AG20443 (cell line): ENCODE data around the gene ASCC3.
A peak's percentile ranks its signal among the peaks of the same experiment; 100 is the strongest.
"Not testable (repeated sequence)": the region's sequence is repeated elsewhere in the genome, so short reads cannot be mapped to it uniquely, and the experiment has no call there.

ENCODE experiments used
- DNase-seq: peaks from one replicate; pipeline ENCODE4 v3.0.0; 2012; ENCODE audit warnings: low spot score, mixed read lengths

Gene ASCC3, protein sequence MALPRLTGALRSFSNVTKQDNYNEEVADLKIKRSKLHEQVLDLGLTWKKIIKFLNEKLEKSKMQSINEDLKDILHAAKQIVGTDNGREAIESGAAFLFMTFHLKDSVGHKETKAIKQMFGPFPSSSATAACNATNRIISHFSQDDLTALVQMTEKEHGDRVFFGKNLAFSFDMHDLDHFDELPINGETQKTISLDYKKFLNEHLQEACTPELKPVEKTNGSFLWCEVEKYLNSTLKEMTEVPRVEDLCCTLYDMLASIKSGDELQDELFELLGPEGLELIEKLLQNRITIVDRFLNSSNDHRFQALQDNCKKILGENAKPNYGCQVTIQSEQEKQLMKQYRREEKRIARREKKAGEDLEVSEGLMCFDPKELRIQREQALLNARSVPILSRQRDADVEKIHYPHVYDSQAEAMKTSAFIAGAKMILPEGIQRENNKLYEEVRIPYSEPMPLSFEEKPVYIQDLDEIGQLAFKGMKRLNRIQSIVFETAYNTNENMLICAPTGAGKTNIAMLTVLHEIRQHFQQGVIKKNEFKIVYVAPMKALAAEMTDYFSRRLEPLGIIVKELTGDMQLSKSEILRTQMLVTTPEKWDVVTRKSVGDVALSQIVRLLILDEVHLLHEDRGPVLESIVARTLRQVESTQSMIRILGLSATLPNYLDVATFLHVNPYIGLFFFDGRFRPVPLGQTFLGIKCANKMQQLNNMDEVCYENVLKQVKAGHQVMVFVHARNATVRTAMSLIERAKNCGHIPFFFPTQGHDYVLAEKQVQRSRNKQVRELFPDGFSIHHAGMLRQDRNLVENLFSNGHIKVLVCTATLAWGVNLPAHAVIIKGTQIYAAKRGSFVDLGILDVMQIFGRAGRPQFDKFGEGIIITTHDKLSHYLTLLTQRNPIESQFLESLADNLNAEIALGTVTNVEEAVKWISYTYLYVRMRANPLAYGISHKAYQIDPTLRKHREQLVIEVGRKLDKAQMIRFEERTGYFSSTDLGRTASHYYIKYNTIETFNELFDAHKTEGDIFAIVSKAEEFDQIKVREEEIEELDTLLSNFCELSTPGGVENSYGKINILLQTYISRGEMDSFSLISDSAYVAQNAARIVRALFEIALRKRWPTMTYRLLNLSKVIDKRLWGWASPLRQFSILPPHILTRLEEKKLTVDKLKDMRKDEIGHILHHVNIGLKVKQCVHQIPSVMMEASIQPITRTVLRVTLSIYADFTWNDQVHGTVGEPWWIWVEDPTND (N-terminal part only)

DNA sequence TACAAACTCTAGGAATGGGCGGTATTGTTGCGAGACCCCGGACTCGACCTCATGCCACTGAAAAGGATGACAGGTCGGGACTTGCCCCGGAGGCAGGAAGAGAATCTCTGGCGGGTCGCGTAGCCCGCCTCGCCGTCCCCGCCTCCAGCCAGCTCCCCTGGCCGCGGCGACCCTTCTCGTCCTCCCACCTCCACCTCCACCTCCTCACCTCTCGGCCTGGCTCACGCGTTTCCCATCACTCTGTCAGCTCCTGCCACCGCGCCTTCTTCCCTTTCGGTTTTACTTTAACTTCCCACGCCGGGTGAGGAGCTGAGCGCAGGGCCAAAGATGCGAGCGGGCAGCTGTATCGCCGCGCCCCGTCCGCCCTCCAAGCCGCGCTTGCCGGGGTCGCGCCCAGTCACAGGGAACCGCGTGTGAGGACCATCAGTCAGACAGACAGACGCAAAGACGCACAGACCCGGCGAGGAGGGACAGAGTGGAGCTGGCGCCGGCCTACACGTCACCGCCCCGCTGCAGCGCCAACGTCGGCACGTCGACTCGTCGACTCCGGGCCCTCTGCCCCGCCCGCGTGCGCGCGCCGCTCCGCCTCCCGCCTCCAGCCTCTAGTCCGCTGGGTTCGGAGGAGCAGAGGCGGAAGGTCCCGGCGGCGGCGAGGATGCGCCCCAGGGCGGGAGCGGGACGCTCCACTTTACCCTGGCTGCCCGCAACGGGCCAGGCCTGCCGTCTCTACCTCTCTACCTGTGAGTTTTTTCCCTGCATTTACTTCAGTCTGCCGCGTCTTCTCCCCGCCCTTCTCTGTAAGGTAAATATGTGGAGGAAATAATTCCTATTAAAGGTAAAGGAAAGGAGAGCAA lies at the start of gene ASCC3:
TSS of gene ASCC3 (minus strand) at position 477 of the 854 bp plus-strand sequence. CDS start 13,332 bp downstream, outside the sequence.
- peak; percentile 97 for DNase-seq

DNA sequence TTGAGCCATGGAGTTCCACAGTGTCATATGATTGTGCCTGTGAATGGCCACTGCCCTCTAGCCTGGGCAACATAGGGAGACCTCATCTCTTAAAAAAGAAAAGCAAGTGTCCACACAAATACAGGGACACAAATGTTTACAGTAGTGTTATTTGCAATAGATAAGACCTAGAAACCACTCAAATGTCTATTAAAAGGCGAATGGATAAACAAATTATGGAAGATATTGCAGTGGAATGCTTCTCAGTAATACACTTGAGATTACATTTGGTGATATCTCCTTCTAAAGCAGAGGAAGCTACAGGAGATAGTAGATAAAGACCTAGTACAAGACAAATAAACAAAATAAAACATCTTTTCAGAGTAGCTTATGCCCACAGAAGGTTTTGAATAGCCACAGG lies 44.6 kb upstream of the ASCC3 start:
- DNase-seq, result no peak

DNA sequence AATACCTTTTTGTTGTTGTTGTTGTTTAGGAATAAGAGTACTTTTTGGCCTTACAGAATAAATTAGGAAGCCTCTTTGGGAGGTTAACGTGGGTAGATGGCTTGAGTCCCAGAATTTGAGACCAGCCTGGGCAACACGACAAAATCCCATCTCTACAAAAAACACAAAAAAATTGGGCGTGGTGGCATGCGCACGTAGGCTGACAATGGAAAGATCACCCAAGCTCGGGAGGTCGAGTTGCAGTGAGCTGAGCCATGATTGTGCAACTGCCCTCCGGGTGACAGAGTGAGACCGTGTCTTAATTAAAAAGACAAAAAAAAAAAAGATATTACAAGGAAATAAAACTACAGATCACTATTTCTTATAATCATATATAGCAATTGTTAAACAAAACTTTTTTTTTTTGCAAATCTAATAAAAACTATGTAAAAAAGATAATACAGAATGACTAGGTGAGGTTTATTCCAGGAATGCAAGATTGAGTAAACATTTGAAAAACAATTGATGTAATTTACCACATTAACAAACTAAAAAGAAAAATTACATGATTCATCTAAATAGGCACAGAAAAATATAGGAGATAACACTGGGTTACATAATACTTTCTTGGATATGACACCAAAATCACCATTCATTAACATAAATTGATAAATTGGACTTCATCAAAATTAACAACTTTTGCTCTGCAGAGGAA lies 43.6 kb upstream of the ASCC3 start:
- DNase-seq, result no peak

DNA sequence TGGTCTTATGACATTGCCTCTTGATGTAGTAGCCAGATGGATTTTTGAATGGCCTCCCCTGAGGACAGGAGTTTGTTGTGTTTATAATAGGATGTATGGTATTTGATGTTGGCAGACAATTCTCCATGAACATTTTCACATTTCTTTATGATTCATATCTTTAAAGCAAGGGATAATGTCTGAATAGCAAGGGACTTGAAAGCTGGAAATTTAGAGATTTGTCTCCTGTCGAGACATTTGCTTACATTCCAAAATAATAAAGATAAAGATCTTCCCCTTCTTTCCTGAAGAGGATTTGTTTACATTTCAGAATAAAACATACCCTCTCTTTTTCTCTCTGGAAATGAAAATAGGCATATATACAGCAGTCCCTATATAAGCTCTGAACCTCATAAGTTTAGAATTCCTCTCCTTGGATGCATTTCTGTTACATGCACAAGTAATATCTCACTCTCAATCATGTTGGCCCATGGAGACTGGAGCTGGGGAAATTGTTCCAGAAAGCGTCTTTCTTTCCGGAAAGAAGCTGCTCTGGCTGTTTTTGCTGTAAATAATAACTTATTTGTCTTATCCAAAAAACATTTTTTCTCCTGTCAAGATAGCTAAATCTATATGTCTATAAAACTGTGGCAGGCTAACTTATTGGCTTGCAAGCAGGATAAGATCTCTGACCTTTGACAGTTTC lies 42.5 kb upstream of the ASCC3 start:
- DNase-seq, result no peak

DNA sequence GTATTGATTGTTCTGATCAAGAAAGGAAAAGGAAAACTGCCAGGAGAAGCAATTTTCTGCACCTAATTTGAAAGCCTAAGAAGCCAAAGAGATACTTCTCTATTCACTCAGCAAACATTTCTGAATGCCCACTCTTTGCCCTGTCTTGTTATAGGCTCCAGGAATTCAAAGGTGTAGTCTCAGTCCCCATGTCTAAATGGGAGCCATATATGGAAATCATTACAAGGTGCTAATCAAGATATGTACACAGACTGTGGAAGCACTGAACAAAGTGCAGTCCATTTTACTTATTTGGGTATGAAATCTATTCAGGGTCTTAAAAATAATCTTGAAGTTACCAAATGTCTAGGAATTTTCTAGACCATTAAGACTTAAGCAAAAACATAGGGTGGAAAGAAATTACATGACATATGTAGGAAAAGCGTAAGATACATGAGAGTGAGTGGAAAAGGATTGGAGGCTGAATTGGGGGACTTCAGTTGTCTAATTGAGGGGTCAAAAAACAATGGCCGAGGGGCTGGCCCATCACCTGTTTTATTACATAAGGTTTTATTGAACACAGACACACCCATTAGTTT lies 39.0 kb upstream of the ASCC3 start:
- no peak for DNase-seq

DNA sequence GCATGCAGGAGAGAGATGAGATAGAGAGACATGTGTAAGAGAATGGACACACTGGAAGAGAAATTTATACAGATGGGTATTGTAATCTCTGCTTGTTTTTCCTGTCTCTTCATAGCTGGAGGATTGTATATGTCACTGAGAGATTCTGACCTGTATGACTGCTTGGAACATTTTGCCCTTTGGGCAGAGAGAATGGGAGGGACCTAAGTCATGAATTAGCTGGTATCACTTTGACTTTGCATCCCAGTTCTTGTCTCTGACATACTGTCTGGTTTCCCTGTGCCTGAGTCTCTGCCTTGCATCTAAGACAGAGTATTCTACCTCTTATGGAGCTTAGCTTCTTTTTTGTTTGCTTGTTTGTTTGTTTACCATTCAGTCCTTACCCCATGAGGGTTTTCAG lies 37.0 kb upstream of the ASCC3 start:
- DNase-seq, result no peak

DNA sequence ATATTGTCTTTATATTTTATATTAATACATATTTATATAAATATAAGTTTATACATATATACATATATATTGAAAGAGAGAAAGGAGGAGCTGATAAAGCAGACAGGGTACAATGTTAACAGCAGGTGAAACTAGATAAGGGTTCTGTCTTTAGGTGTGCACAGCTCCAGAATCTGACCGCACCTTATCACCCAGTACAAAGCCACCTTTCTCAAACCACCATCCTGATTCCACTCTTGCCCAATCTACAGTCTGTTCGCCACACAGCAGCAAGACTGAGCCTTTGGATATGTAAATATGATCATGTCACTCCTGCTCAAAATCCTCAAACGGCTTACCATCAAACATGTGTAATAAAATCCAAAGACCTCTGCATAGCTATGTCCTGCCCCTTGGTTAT lies 34.7 kb upstream of the ASCC3 start:
- no peak for DNase-seq

DNA sequence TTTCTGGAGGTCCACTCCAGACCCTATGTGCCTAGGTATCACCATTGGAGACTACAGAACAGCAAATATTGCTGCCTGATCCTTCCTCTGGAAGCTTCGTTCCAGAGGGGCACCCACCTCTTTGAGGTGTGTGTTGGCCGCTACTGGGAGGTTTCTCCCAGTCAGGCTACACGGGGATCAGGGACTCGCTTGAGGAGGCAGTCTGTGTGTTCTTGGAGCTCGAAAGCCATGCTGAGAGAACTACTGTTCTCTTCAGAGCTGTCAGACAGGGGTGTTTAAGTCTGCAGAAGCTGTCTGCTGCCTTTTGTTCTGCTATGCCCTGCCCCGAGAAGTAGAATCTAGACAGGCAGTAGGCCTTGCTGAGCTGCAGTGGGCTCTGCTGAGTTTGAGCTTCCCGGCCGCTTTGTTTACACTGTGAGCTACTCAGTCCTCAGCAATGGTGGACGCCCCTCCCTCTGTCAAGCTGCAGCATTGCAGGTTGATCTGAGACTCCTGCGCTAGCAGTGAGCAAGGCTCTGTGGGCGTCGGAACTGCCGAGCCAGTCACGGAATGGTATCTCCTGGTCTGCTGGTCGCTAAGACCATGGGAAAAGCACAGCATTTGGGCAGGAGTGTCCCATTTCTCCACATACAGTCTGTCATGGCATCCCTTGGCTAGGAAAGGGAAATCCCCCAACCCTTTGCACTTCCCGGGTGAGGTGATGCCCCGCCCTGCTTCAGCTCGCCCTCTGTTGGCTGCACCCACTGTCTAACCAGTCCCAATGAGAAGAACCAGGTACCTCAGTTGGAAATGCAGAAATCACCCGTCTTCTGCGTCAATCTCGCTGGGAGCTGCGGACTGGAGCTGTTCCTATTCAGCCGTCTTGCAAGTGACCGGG lies 32.5 kb upstream of the ASCC3 start:
- DNase-seq, result no peak

DNA sequence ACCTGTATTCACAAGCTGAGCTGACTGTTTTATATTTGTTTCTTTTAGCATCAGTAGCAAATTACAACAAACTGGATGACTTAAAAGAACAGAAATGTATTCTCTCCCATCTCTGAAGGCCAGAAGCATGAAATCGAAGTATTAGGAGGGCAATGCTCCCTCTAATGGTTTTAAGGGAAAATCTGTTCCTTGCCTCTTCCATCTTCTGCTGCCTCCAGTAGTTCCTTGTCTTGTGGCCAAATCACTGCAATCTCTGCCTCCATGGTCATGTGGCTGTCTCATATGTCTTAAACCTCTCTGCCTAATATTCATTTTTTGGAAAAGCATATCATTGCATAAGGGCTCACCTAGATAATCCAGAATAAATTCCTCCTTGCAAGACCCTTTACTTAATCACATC lies 25.2 kb upstream of the ASCC3 start:
- peak; percentile 10 for DNase-seq

DNA sequence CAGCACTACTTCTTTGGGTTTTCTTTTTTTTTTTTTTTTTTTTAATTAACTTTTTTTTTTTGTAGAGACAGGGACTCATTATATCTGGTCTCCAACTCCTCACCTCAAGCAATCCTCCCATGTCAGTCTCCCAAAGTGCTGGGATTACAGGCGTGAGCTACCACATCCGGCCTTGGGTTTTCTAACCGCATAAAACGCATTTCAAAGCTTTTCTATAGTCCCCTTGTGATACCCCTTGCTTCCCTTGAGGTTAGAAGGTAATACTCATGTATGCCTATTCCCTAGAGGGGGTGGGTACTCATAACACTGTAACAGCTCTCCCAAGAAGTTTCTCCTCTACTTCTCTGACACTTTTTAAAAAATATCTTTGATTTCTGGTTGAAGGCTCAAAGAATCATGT lies 23.9 kb upstream of the ASCC3 start:
- no peak for DNase-seq

DNA sequence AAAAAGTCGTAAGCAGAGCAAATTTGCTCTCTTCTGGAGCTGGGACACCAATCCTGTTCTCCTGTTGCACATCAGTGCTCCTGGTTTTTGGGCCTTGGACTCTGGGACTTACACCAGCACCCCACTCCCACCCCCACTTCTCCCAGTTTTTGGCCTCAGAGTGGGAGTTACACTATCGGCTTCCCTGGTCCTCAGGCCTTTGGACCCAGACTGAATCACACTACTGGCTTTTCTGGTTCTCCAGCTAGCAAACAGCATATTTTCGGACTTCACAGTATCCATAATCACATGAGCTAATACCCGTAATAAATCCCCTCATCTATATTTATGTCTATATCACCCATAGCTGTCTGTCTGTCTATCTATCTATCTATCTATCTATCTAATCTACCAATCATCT lies 23.2 kb upstream of the ASCC3 start:
- no peak for DNase-seq

DNA sequence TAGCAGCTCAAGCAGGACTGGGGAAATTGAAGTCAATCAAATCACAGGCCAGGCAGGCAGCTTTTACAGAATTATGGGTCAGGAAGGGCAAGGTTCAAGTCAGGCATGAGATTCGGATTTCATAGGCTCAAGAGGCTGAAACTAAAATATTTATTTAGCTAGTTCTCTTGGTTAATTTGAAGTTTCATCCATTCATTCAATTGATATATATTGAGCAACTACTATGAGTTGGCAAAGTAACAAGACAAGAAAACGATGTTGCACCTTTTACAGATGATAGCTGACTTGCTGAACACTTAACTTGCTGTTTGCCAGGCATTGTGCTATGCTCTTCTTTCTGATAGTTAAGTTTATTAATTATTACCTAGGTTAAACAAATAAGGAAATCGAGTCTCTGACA lies 20.5 kb upstream of the ASCC3 start:
- DNase-seq, result no peak

DNA sequence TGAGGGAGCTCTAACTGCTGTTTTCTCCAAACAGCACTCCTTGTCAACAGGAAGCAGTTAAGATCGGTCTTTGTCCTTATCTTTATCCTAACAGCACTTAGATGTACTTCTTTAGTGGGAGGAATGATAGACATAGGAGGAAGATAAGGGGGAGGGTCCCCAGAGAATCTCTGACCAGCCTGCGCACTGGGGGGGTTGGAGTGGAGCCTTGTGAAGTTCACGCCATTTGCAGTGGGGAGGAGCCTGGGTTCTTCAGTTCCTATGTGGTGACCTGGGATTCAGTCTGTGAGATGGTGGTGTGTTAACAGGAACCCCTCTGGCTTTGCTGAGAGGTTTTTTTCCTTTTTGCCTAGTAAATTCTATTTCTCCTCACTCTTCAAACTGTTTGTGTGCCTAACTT lies 18.1 kb upstream of the ASCC3 start:
- DNase-seq, result no peak

DNA sequence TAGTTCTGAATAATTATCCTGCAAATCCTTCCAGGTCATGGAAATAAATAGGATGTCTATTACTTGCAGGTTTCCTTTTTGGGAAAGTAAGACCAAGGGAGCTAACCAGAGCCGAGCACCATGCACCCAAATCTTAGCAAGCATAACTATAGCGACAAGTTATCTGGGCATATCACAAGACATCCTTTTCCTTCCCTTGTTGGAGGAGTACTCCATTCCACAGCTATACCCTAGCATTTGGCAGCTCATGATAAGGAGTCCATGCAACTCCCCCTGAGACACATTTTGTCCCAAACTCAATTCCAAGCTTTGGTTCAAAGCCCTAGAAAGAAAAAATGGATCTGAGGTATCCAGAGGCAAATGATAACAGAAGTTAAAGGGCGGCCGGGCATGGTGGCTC lies 16.5 kb upstream of the ASCC3 start:
- no peak for DNase-seq

DNA sequence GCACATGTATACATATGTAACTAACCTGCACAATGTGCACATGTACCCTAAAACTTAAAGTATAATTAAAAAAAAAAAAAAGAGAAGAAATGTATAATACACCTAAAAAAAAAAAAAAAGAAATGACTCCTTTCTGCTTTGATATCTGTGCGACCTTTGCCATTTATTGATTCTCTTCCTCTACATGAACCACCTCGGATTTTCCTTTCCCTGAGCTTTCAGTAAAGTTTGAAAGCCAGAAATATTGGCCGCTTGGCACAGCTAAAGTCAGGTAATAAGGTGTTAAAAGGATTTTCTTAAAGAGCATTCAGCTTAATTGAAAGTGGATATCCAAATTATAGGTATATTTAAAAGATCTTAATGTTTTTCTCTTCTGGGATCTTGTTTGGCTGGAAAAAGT lies 12.6 kb upstream of the ASCC3 start:
- DNase-seq, result no peak

DNA sequence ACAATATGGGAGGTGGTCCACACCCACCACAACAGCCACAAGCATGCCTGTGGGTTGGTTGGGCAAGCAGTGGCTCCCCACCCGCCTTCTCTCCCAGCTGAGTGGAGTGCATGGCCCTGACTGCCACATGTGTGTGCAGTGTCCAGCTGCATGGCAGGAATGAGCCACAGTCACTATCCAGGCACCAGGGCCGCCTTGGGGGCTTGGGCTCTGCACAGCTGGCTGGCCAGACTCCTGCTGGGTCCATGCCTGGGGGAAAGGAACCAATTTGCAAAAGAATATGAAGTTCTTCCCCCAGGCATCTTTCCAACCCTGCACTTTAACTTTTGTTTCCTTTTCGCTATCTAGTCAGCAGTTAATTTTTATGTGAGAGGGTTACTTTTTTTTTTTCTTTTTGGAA lies 11.6 kb upstream of the ASCC3 start:
- DNase-seq, result peak; percentile 54

DNA sequence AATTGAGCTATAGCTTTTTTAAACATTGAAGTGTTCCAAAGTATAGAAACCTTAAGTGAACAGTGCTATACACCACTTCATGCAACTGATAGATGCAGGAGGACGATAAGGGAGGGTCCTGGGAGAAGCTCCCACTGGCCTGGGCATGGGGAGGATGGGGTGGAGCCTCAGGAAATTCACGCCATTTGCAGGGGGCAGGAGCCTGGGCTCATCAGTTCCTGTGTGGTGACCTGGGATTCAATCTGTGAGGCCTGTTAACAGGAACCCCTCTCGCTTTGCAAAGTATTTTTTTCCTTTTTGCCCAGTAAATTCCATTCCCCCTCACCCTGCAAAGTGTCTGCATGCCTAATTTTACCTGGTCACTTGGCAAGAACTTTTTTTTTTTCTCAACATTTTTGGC lies 11.0 kb upstream of the ASCC3 start:
- no peak for DNase-seq

DNA sequence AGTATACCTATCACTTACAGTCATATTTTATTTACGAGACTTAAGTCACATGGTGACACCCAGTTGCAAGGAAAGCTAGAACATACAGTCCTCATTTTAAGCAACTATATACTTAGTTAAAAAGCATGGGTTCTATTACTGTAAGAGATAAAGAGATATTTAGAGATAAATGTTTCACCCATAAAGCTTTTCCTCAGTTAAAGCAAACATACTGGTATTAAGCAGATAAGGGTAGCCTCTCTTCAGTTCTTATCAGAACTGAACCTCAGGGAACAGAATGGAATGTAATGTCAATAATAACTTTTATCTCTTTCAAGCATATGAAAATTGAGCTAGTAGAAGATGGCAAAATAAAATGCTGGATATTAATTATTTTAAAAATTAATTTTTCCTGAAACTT lies 9.9 kb upstream of the ASCC3 start:
- DNase-seq, result no peak

DNA sequence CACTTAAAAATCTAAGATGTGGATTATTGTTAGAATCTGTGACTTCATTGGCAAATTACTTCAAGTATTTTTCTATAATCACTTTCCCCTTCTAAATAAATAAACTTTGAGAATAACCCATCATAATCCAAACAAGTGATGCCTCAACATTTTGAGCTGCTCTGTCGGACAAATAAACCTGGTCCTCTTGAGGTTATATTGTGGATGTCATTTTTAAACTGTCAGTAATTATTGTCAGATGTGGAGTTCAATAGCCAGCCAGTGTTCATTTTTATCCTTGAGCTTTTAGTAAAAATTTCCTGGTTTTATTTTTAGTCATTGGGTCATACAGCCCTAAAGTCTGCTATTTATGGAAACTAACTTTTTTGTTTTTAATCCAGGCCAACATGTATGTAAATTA lies 9.5 kb upstream of the ASCC3 start:
- DNase-seq, result not testable (repeated sequence)
